ENCODE results near the gene CSNK2A3. TPM values are rescaled to one million over a fixed set of nuclear protein-coding genes. Genes with fewer than 3 reads are reported as not detected.

The CSNK2A3 gene
- total RNA-seq, 2 experiments from 2014 or later: 1.7 to 2.1 TPM

GRCh38 chr11:11332141-11332710 is 20.8 kb downstream of the CSNK2A3 start:
- ATAC-seq (no peak), DNase-seq (no peak)
- H3K9me3 Mint-ChIP-seq (ENCODE audit: low read depth): no peaks in the 10 kb centered on the region
- intact Hi-C loops (cut with DNase I, micrococcal nuclease): no loop called here
- H3K27me3 Mint-ChIP-seq: no peaks in the 10 kb centered on the region
- H3K36me3 Mint-ChIP-seq (ENCODE audit: low read depth): no peaks in the 10 kb centered on the region
- no peaks in the 10 kb centered on the region for H3K4me1 Mint-ChIP-seq
- ChIA-PET CTCF (no interaction called here), POLR2A (no interaction called here)
- H3K4me3 Mint-ChIP-seq: no peak overlapping the region
- H3K27ac Mint-ChIP-seq: no peak overlapping the region

GRCh38 chr11:11329062-11329806 is 23.8 kb downstream of the CSNK2A3 start:
- Mint-ChIP-seq H3K36me3 (ENCODE audit: low read depth) (no peaks in the 10 kb centered on the region), H3K9me3 (ENCODE audit: low read depth) (no peaks in the 10 kb centered on the region), H3K27me3 (no peaks in the 10 kb centered on the region), H3K27ac (no peak overlapping the region), H3K4me3 (no peak overlapping the region), H3K4me1 (no peaks in the 10 kb centered on the region)
- ATAC-seq (no peak), DNase-seq (no peak)
- ChIA-PET POLR2A (no interaction called here), CTCF (interaction anchor here (0.8 to 0.9 kb wide), 2 partner anchors 9 to 301 kb away, joined by 3 read pairs; no protein-coding TSS in a partner anchor)
- intact Hi-C loops (cut with DNase I, micrococcal nuclease): no loop called here

DNA sequence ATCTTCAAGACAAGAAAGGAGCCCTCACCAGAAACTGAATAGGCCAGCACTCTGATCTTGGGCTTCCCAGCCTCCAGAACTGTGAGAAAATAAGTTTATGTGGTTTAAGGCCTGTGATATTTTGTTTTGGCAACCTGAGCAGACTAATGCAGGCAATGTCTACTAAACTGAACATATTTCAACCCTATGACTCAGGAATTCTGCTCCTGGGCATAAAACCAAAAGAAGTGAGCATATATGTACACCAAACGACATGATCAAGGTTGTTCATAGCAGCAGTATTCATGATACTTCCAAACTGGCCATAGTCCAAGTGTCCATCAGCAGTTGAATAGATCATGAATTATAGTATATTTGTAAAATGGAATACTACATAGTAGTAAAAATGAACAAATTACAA is 29.0 kb downstream of the CSNK2A3 start:
- ChIA-PET CTCF (no interaction called here), POLR2A (no interaction called here)
- Mint-ChIP-seq H3K9me3 (ENCODE audit: low read depth) (no peaks in the 10 kb centered on the region), H3K4me3 (no peak overlapping the region), H3K36me3 (ENCODE audit: low read depth) (no peaks in the 10 kb centered on the region), H3K27me3 (no peaks in the 10 kb centered on the region), H3K4me1 (no peaks in the 10 kb centered on the region), H3K27ac (no peak overlapping the region)
- intact Hi-C loops (cut with DNase I, micrococcal nuclease): no loop called here
- DNase-seq: no peak
- no peak for ATAC-seq

DNA sequence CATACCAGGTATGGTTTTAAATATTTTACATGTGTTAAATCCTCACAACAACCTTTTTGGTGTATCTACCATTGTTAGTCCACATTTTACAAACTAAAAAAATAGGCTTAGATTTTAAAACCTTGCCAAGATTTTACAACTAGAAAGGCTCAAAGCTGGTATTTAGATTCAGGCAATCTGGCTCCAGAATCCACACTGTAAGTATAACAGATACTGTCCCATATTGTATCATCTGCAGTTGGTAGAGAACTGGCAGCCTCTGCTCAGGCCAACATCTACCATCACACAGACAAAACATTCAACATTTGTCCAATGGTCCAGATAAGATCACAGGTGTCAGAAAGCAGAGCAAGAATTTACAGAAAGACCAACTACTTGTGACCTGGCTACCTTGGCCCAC is 30.9 kb downstream of the CSNK2A3 start:
- ATAC-seq: no peak
- POLR2A ChIA-PET: no interaction called here
- H3K27ac Mint-ChIP-seq: no peak overlapping the region
- DNase-seq: no peak
- no peaks in the 10 kb centered on the region for H3K36me3 Mint-ChIP-seq (ENCODE audit: low read depth)
- no peaks in the 10 kb centered on the region for H3K9me3 Mint-ChIP-seq (ENCODE audit: low read depth)
- H3K4me3 Mint-ChIP-seq: no peak overlapping the region
- no peaks in the 10 kb centered on the region for H3K4me1 Mint-ChIP-seq
- H3K27me3 Mint-ChIP-seq: peaks cover 2% of the 10 kb centered on the region
- CTCF ChIA-PET: no interaction called here
- intact Hi-C loops (cut with DNase I, micrococcal nuclease): no loop called here

GRCh38 chr11:11320825-11321224 is 32.2 kb downstream of the CSNK2A3 start:
- no peak for ATAC-seq
- Mint-ChIP-seq H3K4me3 (no peak overlapping the region), H3K27me3 (peaks cover 2% of the 10 kb centered on the region), H3K4me1 (no peaks in the 10 kb centered on the region), H3K27ac (no peak overlapping the region), H3K36me3 (ENCODE audit: low read depth) (no peaks in the 10 kb centered on the region), H3K9me3 (ENCODE audit: low read depth) (no peaks in the 10 kb centered on the region)
- intact Hi-C loops (cut with DNase I, micrococcal nuclease): no loop called here
- no peak for DNase-seq
- CTCF ChIA-PET: no interaction called here
- POLR2A ChIA-PET: no interaction called here

DNA sequence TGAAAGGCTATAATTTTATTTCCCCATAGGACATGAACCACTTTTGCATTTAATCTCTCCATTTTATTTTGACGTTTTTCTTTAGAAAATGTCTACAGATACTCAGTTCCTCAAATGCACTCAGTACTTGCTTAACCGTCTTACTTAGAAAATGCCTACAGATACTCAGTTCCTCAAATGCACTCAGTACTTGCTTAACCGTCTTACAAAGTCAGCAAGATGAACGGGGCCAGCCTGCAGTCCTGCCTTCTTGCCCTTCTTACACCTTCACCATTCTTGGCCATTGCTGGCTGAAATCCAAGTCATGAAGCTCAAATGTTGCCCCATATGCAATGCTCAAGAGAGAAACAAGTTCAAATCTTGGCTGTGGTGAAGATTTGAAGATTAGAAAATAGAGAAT is 34.1 kb downstream of the CSNK2A3 start:
- ChIA-PET POLR2A (no interaction called here), CTCF (interaction anchor here (0.6 kb wide), 1 partner anchor 461 kb away, joined by 4 read pairs; no protein-coding TSS in a partner anchor)
- no peaks in the 10 kb centered on the region for H3K4me1 Mint-ChIP-seq
- no peaks in the 10 kb centered on the region for H3K36me3 Mint-ChIP-seq (ENCODE audit: low read depth)
- H3K27ac Mint-ChIP-seq: no peak overlapping the region
- intact Hi-C loops (cut with DNase I, micrococcal nuclease): no loop called here
- H3K27me3 Mint-ChIP-seq: peaks cover 2% of the 10 kb centered on the region
- H3K9me3 Mint-ChIP-seq (ENCODE audit: low read depth): no peaks in the 10 kb centered on the region
- DNase-seq (no peak), ATAC-seq (no peak)
- no peak overlapping the region for H3K4me3 Mint-ChIP-seq

DNA sequence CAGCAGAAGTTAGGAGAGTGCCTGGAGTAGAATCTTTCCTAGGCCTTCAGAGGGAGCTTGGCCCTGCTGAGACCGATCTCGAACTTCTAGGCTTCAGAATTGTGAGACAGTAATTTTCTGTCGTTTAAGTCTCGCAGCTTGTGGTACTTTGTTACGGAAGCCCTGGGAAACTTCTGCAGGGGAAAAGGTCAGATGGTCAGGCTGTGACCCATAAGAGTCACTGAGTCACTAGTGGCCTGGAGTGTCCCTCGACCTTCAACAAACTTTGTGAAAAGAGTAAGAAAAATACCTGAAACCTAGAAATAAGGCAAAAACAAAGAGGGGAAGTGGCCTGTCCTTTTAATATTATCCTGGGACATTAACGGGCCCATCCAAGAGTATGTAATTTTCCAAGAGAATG is 34.6 kb downstream of the CSNK2A3 start:
- Mint-ChIP-seq H3K4me1 (no peaks in the 10 kb centered on the region), H3K27ac (no peak overlapping the region), H3K27me3 (peaks cover 2% of the 10 kb centered on the region), H3K4me3 (no peak overlapping the region), H3K9me3 (ENCODE audit: low read depth) (no peaks in the 10 kb centered on the region), H3K36me3 (ENCODE audit: low read depth) (no peaks in the 10 kb centered on the region)
- CTCF ChIA-PET: no interaction called here
- intact Hi-C loops (cut with DNase I, micrococcal nuclease): no loop called here
- POLR2A ChIA-PET: no interaction called here
- no peak for DNase-seq
- no peak for ATAC-seq

DNA sequence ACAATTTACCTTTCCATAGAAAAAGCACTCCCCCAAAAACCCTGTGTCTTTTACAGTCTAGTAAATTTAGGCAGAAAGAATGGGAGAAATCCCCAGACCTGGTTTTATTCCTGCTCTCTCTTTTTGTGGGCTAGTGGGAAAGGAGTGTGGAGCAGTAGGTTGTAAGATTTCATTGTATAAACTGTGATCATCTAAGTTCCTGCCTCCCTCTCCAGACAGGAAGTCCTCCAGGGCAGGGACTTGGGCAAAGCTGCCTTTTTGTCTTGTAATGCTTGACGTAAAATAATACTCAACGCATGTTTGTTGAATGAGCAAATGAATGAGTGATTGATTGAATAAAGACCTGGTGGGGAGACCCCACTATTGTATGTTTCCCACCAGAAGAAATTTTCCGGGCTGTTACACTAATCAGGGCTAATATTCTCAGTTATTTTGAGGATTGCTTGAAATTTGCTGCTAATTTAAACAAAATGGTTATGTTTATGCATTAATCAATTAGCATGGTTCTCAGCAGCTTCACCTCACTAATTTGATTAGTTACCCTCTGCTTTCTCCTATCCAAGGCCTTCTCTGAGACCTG is 36.3 kb downstream of the CSNK2A3 start:
- no peak for DNase-seq
- Mint-ChIP-seq H3K4me3 (no peak overlapping the region), H3K9me3 (ENCODE audit: low read depth) (no peaks in the 10 kb centered on the region), H3K36me3 (ENCODE audit: low read depth) (no peaks in the 10 kb centered on the region), H3K27me3 (peaks cover 2% of the 10 kb centered on the region), H3K4me1 (no peaks in the 10 kb centered on the region), H3K27ac (no peak overlapping the region)
- intact Hi-C loops (cut with DNase I, micrococcal nuclease): no loop called here
- POLR2A ChIA-PET: interaction anchor here (0.7 kb wide), 1 partner anchor 34 kb away, joined by 3 read pairs; no protein-coding TSS in a partner anchor
- ATAC-seq: no peak
- CTCF ChIA-PET: interaction anchor here (0.5 kb wide), 1 partner anchor 81 kb away, joined by 3 read pairs; no protein-coding TSS in a partner anchor

DNA sequence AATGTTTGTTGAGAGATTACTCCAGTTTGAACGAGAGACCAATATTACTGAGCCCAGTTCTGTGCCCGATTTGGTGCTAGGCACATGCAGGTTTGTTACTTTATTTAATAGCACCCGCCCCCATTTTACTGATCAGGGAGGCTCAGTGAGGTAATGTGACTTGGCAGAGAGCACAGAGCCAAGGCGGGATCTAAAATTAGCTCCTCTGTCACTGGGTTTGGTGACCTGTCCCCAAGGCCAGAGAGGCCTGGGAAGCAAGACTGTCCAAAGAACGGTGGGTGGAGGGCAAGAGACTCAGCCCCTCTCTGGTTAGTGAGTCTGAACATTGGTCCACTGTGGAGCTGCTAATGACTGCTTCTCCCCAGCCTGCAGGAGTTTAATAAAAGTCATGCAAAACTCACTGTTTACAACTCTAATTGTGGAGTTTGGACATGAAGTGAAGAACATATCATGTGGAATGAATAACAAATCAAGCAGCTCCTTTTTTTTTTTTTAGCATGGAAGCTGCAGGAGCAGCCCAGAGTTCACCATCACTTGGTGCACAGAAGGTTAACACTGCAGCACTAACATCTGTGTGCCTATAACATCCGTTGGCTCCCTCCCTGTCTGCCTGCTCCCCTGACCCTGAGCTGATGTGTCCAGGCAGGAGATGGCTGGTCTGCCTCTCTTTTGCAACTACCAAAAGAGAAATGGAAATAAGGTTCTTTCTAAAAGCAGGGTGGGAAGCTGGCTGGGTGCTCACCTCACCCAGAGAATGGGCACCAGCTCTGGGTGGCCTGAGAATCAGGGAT is 39.0 kb downstream of the CSNK2A3 start:
- no peak overlapping the region for H3K27ac Mint-ChIP-seq
- no peak overlapping the region for H3K4me3 Mint-ChIP-seq
- H3K36me3 Mint-ChIP-seq (ENCODE audit: low read depth): no peaks in the 10 kb centered on the region
- ChIA-PET POLR2A (no interaction called here), CTCF (no interaction called here)
- H3K27me3 Mint-ChIP-seq: peaks cover 2% of the 10 kb centered on the region
- peaks cover 6% of the 10 kb centered on the region for H3K4me1 Mint-ChIP-seq
- intact Hi-C loops (cut with DNase I, micrococcal nuclease): no loop called here
- no peak for ATAC-seq
- DNase-seq: no peak
- H3K9me3 Mint-ChIP-seq (ENCODE audit: low read depth): peaks cover 5% of the 10 kb centered on the region

DNA sequence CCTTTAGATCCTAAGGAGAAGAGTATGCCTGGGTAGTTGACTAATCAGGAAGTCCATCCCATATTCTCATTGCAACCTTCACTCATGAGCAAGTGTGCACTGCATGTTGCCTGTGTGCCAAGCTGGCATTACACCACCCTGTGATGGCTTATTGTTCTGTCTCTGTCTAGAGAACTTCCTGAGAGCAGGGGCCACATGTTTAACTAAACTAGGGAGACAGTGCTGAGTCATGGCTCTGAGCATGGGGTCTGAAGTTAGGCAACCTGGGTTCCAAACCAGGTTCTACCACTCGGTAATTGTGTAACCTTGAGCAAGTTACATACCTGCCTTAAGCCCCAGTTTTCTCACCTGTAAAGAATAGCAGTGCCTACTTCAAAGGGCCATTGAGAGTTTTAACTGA is 39.6 kb downstream of the CSNK2A3 start:
- H3K36me3 Mint-ChIP-seq (ENCODE audit: low read depth): no peaks in the 10 kb centered on the region
- POLR2A ChIA-PET: no interaction called here

GRCh38 chr11:11312738-11313137 is 40.3 kb downstream of the CSNK2A3 start:
- ATAC-seq (no peak), DNase-seq (no peak)
- Mint-ChIP-seq H3K27ac (no peak overlapping the region), H3K4me1 (peaks cover 6% of the 10 kb centered on the region), H3K9me3 (ENCODE audit: low read depth) (peaks cover 7% of the 10 kb centered on the region), H3K36me3 (ENCODE audit: low read depth) (no peaks in the 10 kb centered on the region), H3K4me3 (no peak overlapping the region), H3K27me3 (peaks cover 1% of the 10 kb centered on the region)
- intact Hi-C loops (cut with DNase I, micrococcal nuclease): no loop called here
- POLR2A ChIA-PET: no interaction called here
- CTCF ChIA-PET: no interaction called here

More for the DNA sequence above, 39.6 kb downstream of the CSNK2A3 start:
- no peak for DNase-seq
- Mint-ChIP-seq H3K9me3 (ENCODE audit: low read depth) (peaks cover 5% of the 10 kb centered on the region), H3K4me3 (no peak overlapping the region), H3K27me3 (peaks cover 2% of the 10 kb centered on the region), H3K4me1 (peaks cover 6% of the 10 kb centered on the region), H3K27ac (no peak overlapping the region)
- CTCF ChIA-PET: no interaction called here
- intact Hi-C loops (cut with DNase I, micrococcal nuclease): no loop called here
- no peak for ATAC-seq

- Mint-ChIP-seq H3K9me3 (ENCODE audit: low read depth) (peaks cover 7% of the 10 kb centered on the region), H3K36me3 (ENCODE audit: low read depth) (no peaks in the 10 kb centered on the region), H3K27me3 (no peaks in the 10 kb centered on the region), H3K27ac (no peak overlapping the region), H3K4me1 (peaks cover 6% of the 10 kb centered on the region), H3K4me3 (no peak overlapping the region)
- intact Hi-C loops (cut with DNase I, micrococcal nuclease): no loop called here
- POLR2A ChIA-PET: no interaction called here
- CTCF ChIA-PET: no interaction called here
- DNase-seq (no peak), ATAC-seq (no peak)
Measured at GRCh38 chr11:11311169-11311568, 41.9 kb downstream of the CSNK2A3 start.
